Astrocyte (in vitro differentiated cells and primary cell): ENCODE results near the gene DUSP3.
"Not testable (repeated sequence)": the region's sequence is repeated elsewhere in the genome, so short reads cannot be mapped to it uniquely, and the experiment has no call there.

Experiments
- EZH2 ChIP-seq: IDR thresholded peaks from 2 replicates; pipeline ENCODE4 v1.6.1; 2012; ENCODE audit warnings: mild to moderate bottlenecking, low read length, inconsistent platforms; ENCODE audit not compliant: insufficient read depth
- TF ChIP-seq, protein P1 (sequence below): IDR thresholded peaks from 2 replicates; pipeline ENCODE4 v1.5.1; 2011; ENCODE audit warnings: low read depth, mild to moderate bottlenecking, inconsistent platforms, low read length, moderate library complexity; ENCODE audit not compliant: insufficient read depth

DNA sequence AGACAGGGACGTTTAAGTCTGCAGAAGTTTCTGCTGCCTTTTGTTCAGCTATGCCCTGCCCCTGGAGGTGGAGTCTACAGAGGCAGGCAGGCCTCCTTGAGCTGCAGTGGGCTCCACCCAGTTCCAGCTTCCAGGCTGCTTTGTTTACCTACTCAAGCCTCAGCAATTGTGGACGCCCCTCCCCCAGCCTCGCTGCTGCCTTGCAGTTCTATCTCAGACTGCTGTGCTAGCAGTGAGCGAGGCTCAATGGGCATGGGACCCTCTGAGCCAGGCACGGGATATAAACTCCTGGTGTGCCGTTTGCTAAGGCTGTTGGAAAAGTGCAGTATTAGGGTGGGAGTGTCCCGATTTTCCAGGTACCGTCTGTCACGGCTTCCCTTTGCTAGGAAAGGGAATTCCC lies 19.2 kb upstream of the DUSP3 start:
- TF ChIP-seq, protein P1, sequence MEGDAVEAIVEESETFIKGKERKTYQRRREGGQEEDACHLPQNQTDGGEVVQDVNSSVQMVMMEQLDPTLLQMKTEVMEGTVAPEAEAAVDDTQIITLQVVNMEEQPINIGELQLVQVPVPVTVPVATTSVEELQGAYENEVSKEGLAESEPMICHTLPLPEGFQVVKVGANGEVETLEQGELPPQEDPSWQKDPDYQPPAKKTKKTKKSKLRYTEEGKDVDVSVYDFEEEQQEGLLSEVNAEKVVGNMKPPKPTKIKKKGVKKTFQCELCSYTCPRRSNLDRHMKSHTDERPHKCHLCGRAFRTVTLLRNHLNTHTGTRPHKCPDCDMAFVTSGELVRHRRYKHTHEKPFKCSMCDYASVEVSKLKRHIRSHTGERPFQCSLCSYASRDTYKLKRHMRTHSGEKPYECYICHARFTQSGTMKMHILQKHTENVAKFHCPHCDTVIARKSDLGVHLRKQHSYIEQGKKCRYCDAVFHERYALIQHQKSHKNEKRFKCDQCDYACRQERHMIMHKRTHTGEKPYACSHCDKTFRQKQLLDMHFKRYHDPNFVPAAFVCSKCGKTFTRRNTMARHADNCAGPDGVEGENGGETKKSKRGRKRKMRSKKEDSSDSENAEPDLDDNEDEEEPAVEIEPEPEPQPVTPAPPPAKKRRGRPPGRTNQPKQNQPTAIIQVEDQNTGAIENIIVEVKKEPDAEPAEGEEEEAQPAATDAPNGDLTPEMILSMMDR: not testable (repeated sequence)
- TF ChIP-seq EZH2: not testable (repeated sequence)
